ENCODE measurements around the gene JCHAIN.
"Not testable (repeated sequence)": the region's sequence is repeated elsewhere in the genome, so short reads cannot be mapped to it uniquely, and the experiment has no call there.

The JCHAIN gene

GRCh38 chr4:70667740-70668535 lies 1.6 kb upstream of the JCHAIN start:
- H3K9ac ChIP-seq (ENCODE audit: low read depth, low read length) = no peak overlapping the region
- no peaks in the 10 kb centered on the region for H3K27me3 ChIP-seq (ENCODE audit: control insufficient read depth, insufficient read depth, low read length)
- H3K4me3 ChIP-seq (ENCODE audit: low read depth, low read length) = no peak overlapping the region
- H3K36me3 ChIP-seq (ENCODE audit: control insufficient read depth, insufficient read depth, low read length) = no peaks in the 10 kb centered on the region
- no peaks in the 10 kb centered on the region for H3K9me3 ChIP-seq (ENCODE audit: control insufficient read depth, insufficient read depth, low read length)
- H3K4me1 ChIP-seq (ENCODE audit: control insufficient read depth, insufficient read depth, low read length) = no peaks in the 10 kb centered on the region

- not testable (repeated sequence) for H3K27me3 ChIP-seq (ENCODE audit: control insufficient read depth, insufficient read depth, low read length); H3K4me3 ChIP-seq (ENCODE audit: low read depth, low read length); H3K36me3 ChIP-seq (ENCODE audit: control insufficient read depth, insufficient read depth, low read length); H3K4me1 ChIP-seq (ENCODE audit: control insufficient read depth, insufficient read depth, low read length); H3K9me3 ChIP-seq (ENCODE audit: control insufficient read depth, insufficient read depth, low read length); H3K9ac ChIP-seq (ENCODE audit: low read depth, low read length)
These were observed 4.9 kb downstream of the JCHAIN start for GRCh38 chr4:70661309-70661922.

DNA sequence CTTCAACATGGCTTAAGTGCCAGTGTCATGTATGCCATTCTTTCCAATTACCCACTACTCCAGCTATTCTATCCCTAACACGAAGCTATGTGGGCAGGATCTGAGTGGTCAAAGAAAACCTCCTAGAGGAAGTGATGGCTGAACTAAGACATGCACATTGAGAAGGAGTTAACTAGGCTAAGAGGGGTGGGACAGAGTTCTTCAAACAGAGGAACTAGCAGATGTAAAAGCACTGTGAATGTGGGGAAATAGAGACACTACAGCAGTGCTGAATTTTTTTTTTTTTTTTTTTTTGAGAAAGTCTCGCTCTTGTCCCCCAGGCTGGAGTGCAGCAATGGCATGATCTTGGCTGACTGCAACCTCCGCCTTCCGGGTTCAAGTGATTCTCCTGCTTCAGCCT lies 6.2 kb downstream of the JCHAIN start:
- Histone ChIP-seq H3K9me3 (ENCODE audit: control insufficient read depth, insufficient read depth, low read length) (no peaks in the 10 kb centered on the region), H3K4me3 (ENCODE audit: low read depth, low read length) (no peak overlapping the region), H3K27me3 (ENCODE audit: control insufficient read depth, insufficient read depth, low read length) (no peaks in the 10 kb centered on the region), H3K9ac (ENCODE audit: low read depth, low read length) (no peak overlapping the region), H3K4me1 (ENCODE audit: control insufficient read depth, insufficient read depth, low read length) (no peaks in the 10 kb centered on the region), H3K36me3 (ENCODE audit: control insufficient read depth, insufficient read depth, low read length) (no peaks in the 10 kb centered on the region)

- Histone ChIP-seq H3K27me3 (ENCODE audit: control insufficient read depth, insufficient read depth, low read length) (no peaks in the 10 kb centered on the region), H3K9me3 (ENCODE audit: control insufficient read depth, insufficient read depth, low read length) (no peaks in the 10 kb centered on the region), H3K4me3 (ENCODE audit: low read depth, low read length) (no peak overlapping the region), H3K4me1 (ENCODE audit: control insufficient read depth, insufficient read depth, low read length) (no peaks in the 10 kb centered on the region), H3K36me3 (ENCODE audit: control insufficient read depth, insufficient read depth, low read length) (no peaks in the 10 kb centered on the region), H3K9ac (ENCODE audit: low read depth, low read length) (no peak overlapping the region)
These were observed 7.9 kb downstream of the JCHAIN start for GRCh38 chr4:70658418-70658817.

GRCh38 chr4:70657326-70657725 lies 9.0 kb downstream of the JCHAIN start:
- Histone ChIP-seq H3K36me3 (ENCODE audit: control insufficient read depth, insufficient read depth, low read length) (no peaks in the 10 kb centered on the region), H3K9ac (ENCODE audit: low read depth, low read length) (no peak overlapping the region), H3K27me3 (ENCODE audit: control insufficient read depth, insufficient read depth, low read length) (no peaks in the 10 kb centered on the region), H3K4me3 (ENCODE audit: low read depth, low read length) (no peak overlapping the region), H3K4me1 (ENCODE audit: control insufficient read depth, insufficient read depth, low read length) (no peaks in the 10 kb centered on the region), H3K9me3 (ENCODE audit: control insufficient read depth, insufficient read depth, low read length) (no peaks in the 10 kb centered on the region)

DNA sequence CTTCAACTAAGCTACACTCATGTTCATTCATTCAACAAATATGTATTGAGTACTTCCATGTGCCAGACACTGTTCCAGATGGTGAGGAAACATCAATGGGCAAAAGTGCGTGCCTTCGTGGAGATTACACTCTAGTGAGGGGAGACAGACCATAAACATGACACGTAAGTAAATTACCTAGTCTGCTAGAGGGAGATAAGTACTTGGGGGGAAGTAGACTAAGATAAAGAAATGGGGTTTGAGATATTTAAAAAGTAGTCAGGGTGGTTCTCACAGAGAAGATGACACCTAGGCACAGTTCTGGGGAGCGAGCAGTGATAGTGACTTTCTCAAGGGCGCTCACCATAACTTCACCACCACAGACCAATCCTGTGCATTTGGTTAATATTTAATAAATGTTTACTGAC lies 11.7 kb downstream of the JCHAIN start:
- no peaks in the 10 kb centered on the region for H3K9me3 ChIP-seq (ENCODE audit: control insufficient read depth, insufficient read depth, low read length)
- H3K36me3 ChIP-seq (ENCODE audit: control insufficient read depth, insufficient read depth, low read length) = no peaks in the 10 kb centered on the region
- H3K4me1 ChIP-seq (ENCODE audit: control insufficient read depth, insufficient read depth, low read length) = no peaks in the 10 kb centered on the region
- H3K4me3 ChIP-seq (ENCODE audit: low read depth, low read length) = no peak overlapping the region
- no peaks in the 10 kb centered on the region for H3K27me3 ChIP-seq (ENCODE audit: control insufficient read depth, insufficient read depth, low read length)
- H3K9ac ChIP-seq (ENCODE audit: low read depth, low read length) = no peak overlapping the region

GRCh38 chr4:70651864-70652506 lies 14.3 kb downstream of the JCHAIN start:
- H3K9ac ChIP-seq (ENCODE audit: low read depth, low read length) = no peak overlapping the region

GRCh38 chr4:70650741-70651140 lies 15.6 kb downstream of the JCHAIN start:
- H3K9me3 ChIP-seq (ENCODE audit: control insufficient read depth, insufficient read depth, low read length); H3K9ac ChIP-seq (ENCODE audit: low read depth, low read length); H3K36me3 ChIP-seq (ENCODE audit: control insufficient read depth, insufficient read depth, low read length); H3K27me3 ChIP-seq (ENCODE audit: control insufficient read depth, insufficient read depth, low read length); H3K4me3 ChIP-seq (ENCODE audit: low read depth, low read length); H3K4me1 ChIP-seq (ENCODE audit: control insufficient read depth, insufficient read depth, low read length): not testable (repeated sequence)

More at GRCh38 chr4:70651864-70652506, 14.3 kb downstream of the JCHAIN start:
- H3K27me3 ChIP-seq (ENCODE audit: control insufficient read depth, insufficient read depth, low read length) = no peaks in the 10 kb centered on the region
- no peak overlapping the region for H3K4me3 ChIP-seq (ENCODE audit: low read depth, low read length)
- no peaks in the 10 kb centered on the region for H3K36me3 ChIP-seq (ENCODE audit: control insufficient read depth, insufficient read depth, low read length)
- H3K9me3 ChIP-seq (ENCODE audit: control insufficient read depth, insufficient read depth, low read length) = no peaks in the 10 kb centered on the region
- H3K4me1 ChIP-seq (ENCODE audit: control insufficient read depth, insufficient read depth, low read length) = no peaks in the 10 kb centered on the region

DNA sequence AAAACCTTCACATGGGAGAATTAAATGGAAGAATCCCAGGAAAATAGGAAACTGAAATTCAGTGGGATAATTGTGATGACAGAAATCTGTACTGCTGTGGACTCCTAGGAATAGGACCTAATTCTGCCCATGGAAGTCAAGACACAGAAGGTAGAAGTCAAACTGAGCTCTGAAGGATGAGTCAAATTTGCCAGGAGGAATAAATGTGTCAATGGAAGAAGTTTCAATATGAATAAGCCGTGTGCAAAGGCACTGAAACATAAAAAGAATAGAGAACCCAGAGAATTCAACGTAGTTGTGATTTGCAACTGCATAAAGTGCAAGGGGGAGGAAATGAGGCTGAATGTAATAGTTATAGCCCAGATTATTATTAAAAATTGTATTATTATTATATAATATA lies 26.1 kb downstream of the JCHAIN start:
- Histone ChIP-seq H3K9me3 (ENCODE audit: control insufficient read depth, insufficient read depth, low read length) (no peaks in the 10 kb centered on the region), H3K27me3 (ENCODE audit: control insufficient read depth, insufficient read depth, low read length) (no peaks in the 10 kb centered on the region), H3K4me1 (ENCODE audit: control insufficient read depth, insufficient read depth, low read length) (no peaks in the 10 kb centered on the region), H3K36me3 (ENCODE audit: control insufficient read depth, insufficient read depth, low read length) (no peaks in the 10 kb centered on the region), H3K9ac (ENCODE audit: low read depth, low read length) (no peak overlapping the region), H3K4me3 (ENCODE audit: low read depth, low read length) (no peak overlapping the region)

GRCh38 chr4:70637239-70637913 lies 28.9 kb downstream of the JCHAIN start:
- Histone ChIP-seq H3K9me3 (ENCODE audit: control insufficient read depth, insufficient read depth, low read length) (no peaks in the 10 kb centered on the region), H3K27me3 (ENCODE audit: control insufficient read depth, insufficient read depth, low read length) (no peaks in the 10 kb centered on the region), H3K9ac (ENCODE audit: low read depth, low read length) (no peak overlapping the region), H3K4me3 (ENCODE audit: low read depth, low read length) (no peak overlapping the region), H3K4me1 (ENCODE audit: control insufficient read depth, insufficient read depth, low read length) (no peaks in the 10 kb centered on the region), H3K36me3 (ENCODE audit: control insufficient read depth, insufficient read depth, low read length) (no peaks in the 10 kb centered on the region)

DNA sequence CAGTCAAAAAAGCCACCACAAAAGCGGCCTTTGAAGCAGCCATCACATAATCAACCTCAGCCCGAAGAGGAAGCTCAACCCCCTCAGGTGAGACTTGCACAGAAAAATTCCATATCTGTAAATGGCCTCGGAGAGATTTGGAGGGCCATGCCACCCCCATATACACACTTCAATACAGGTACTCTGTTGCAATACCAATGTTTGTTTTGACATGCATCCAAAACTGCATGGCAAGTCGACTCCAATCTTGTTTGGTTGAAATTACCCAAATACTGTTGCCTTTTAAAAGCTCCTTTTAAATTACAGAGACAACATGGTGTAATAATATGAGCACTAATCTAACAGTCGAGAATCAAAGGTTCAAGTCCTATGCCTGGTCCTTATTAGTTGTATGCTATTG lies 31.8 kb downstream of the JCHAIN start:
- Histone ChIP-seq H3K4me1 (ENCODE audit: control insufficient read depth, insufficient read depth, low read length) (no peaks in the 10 kb centered on the region), H3K9ac (ENCODE audit: low read depth, low read length) (no peak overlapping the region), H3K9me3 (ENCODE audit: control insufficient read depth, insufficient read depth, low read length) (no peaks in the 10 kb centered on the region), H3K4me3 (ENCODE audit: low read depth, low read length) (no peak overlapping the region), H3K36me3 (ENCODE audit: control insufficient read depth, insufficient read depth, low read length) (no peaks in the 10 kb centered on the region), H3K27me3 (ENCODE audit: control insufficient read depth, insufficient read depth, low read length) (no peaks in the 10 kb centered on the region)

Data from iPS-15b (cell line).